Lower lobe of right lung (tissue), 2 donors: ENCODE measurements around the gene AAGAB. TPM values are rescaled to one million over a fixed set of nuclear protein-coding genes. Genes with fewer than 3 reads are reported as not detected.
A peak's percentile ranks its signal among the peaks of the same experiment; 100 is the strongest.

Source experiments
- ATAC-seq, 2 donors: fragments of 200-7000 bp; cut with Tn5 transposase; one replicate each; pipeline ENCODE4 v1.9.1; 2020 to 2022; ENCODE audit warnings: mild to moderate bottlenecking in 2 of 2, moderate library complexity in 2 of 2
- DNase-seq: peaks from one replicate; pipeline ENCODE4 v3.0.0-alpha.2; 2020
- H3K27ac ChIP-seq: fragments of 200-600 bp; one replicate; pipeline ENCODE4 v1.8.0; 2022
- H3K27me3 ChIP-seq: fragments of 200-600 bp; one replicate; pipeline ENCODE4 v1.8.0; 2022; ENCODE audit warnings: low read depth
- H3K36me3 ChIP-seq: fragments of 200-600 bp; one replicate; pipeline ENCODE4 v1.8.0; 2022; ENCODE audit warnings: mild to moderate bottlenecking
- H3K4me1 ChIP-seq: fragments of 200-600 bp; one replicate; pipeline ENCODE4 v1.8.0; 2022
- H3K4me3 ChIP-seq: fragments of 200-600 bp; one replicate; pipeline ENCODE4 v1.8.0; 2022; ENCODE audit warnings: mild to moderate bottlenecking
- H3K9me3 ChIP-seq: fragments of 200-600 bp; one replicate; pipeline ENCODE4 v1.8.0; 2022
- CTCF ChIP-seq: fragments of 200-600 bp; IDR thresholded peaks from one replicate; pipeline ENCODE4 v1.8.0; 2022; ENCODE audit warnings: antibody characterized with exemption, mild to moderate bottlenecking
- intact Hi-C: fragments of 100-400 bp; cut with DNase I; formaldehyde crosslinking; loops from one replicate; pipeline ENCODE4 v1.11.0; 2022
- total RNA-seq: library from RNA; stranded (reverse); fragmentation: NEBNext Ultra II Directional; extraction: Animal tissue kit (Norgen Biotek cat#: 25700); gene quantifications from one replicate; pipeline ENCODE4 v1.2.1, GENCODE V29; 2021
- donor health status: DM: no; HTN: yes; CAD: no; lungs with severe emphysema.

The AAGAB gene
- total RNA-seq, 1 donor from 2014 or later, result 24.9 TPM

- intact Hi-C loops, result no loop called here
- Histone ChIP-seq H3K27me3 (no peaks in the 10 kb centered on the region), H3K27ac (peak overlapping the region; percentile 61), H3K4me1 (peaks cover 40% of the 10 kb centered on the region), H3K4me3 (no peak overlapping the region), H3K36me3 (peaks cover 25% of the 10 kb centered on the region), H3K9me3 (no peaks in the 10 kb centered on the region)
- DNase-seq (peak; percentile 70), ATAC-seq (peak; percentile 39 to 49)
- TF ChIP-seq CTCF, result no peak
Measured at GRCh38 chr15:67176195-67176971, 78.1 kb downstream of the AAGAB start.

- H3K4me3 ChIP-seq, result no peak overlapping the region
- peak overlapping the region; percentile 61 for H3K27ac ChIP-seq
- DNase-seq (peak; percentile 65), ATAC-seq (peak; percentile 39 to 47)
- intact Hi-C loops, result no loop called here
- H3K36me3 ChIP-seq, result peaks cover 23% of the 10 kb centered on the region
- no peaks in the 10 kb centered on the region for H3K27me3 ChIP-seq
- H3K4me1 ChIP-seq, result peaks cover 40% of the 10 kb centered on the region
- no peaks in the 10 kb centered on the region for H3K9me3 ChIP-seq
- no peak for TF ChIP-seq CTCF
Measured at GRCh38 chr15:67175643-67176071, 78.8 kb downstream of the AAGAB start.

DNA sequence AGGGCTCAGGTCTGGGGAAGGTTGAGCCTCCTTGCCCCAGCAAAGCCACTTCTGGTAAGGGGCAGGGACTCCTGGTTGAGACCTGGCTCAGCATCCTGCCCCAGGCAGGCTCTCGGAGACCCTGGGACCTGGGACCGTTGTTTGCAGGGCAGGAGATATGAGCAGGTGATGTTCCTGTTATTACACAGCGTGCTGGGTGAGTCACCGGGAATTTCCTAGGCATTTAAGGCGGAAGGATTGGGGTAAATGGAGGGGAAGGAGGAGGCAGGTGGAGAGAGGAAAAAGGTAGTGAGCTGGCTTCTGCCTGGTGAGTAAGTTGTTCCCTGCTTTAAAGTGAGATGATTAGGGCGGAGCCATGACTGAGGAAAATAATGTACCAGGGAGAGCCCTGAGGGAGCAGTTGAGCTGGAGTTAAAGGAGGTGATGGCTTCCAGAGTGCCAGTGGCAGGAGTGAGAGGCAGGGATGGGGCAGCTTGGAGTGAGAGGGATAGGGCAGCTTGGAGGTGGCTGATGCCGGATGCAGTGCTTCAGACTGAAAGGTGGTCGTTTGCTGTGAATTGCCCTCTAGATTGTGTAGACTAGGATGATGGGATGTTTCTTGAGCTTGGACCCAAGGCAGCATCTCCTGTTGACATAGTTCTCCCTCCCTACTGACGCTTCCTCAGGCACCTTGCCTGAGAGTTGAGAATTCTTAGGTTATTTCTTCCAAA lies 79.4 kb downstream of the AAGAB start:
- Histone ChIP-seq H3K27ac (peak overlapping the region; percentile 61), H3K36me3 (peaks cover 28% of the 10 kb centered on the region), H3K4me1 (peaks cover 40% of the 10 kb centered on the region), H3K4me3 (no peak overlapping the region), H3K9me3 (no peaks in the 10 kb centered on the region), H3K27me3 (no peaks in the 10 kb centered on the region)
- TF ChIP-seq CTCF, result no peak
- intact Hi-C loops, result no loop called here
- peak in 1 of 2 donors; percentile 3 for ATAC-seq
- DNase-seq, result no peak

GRCh38 chr15:67174446-67174845 lies 80.0 kb downstream of the AAGAB start:
- Histone ChIP-seq H3K27ac (peak overlapping the region; percentile 24), H3K9me3 (no peaks in the 10 kb centered on the region), H3K27me3 (no peaks in the 10 kb centered on the region), H3K4me3 (no peak overlapping the region), H3K4me1 (peaks cover 40% of the 10 kb centered on the region), H3K36me3 (peaks cover 28% of the 10 kb centered on the region)
- intact Hi-C loops, result no loop called here
- TF ChIP-seq CTCF, result no peak
- no peak for ATAC-seq
- DNase-seq, result no peak

- peaks cover 34% of the 10 kb centered on the region for H3K36me3 ChIP-seq
- H3K4me3 ChIP-seq, result no peak overlapping the region
- ATAC-seq (no peak), DNase-seq (no peak)
- no peaks in the 10 kb centered on the region for H3K9me3 ChIP-seq
- TF ChIP-seq CTCF, result no peak
- intact Hi-C loops, result no loop called here
- no peaks in the 10 kb centered on the region for H3K27me3 ChIP-seq
- no peak overlapping the region for H3K27ac ChIP-seq
- H3K4me1 ChIP-seq, result peaks cover 36% of the 10 kb centered on the region
Measured at GRCh38 chr15:67173786-67174185, 80.7 kb downstream of the AAGAB start.
